Esophagus squamous epithelium (tissue), 4 donors: ENCODE results near the gene NTMT1.

Source experiments
- POLR2A ChIP-seq, 4 donors: fragments of 450-650 bp; IDR thresholded peaks; one replicate each; pipeline ENCODE4 v1.6.1; 2017; ENCODE audit warnings: antibody characterized with exemption in 4 of 4, mild to moderate bottlenecking in 4 of 4, moderate library complexity in 3 of 4
- TF ChIP-seq, protein P1 (sequence below), 6 experiments: fragments of 450-650 bp in 4 of 6; fragments of 200-600 bp in 2 of 6; sonication (generic) in 2 of 6; IDR thresholded peaks; one replicate each; pipeline ENCODE4 v1.5.1; 2016 to 2019; ENCODE audit warnings: antibody characterized with exemption in 6 of 6, mild to moderate bottlenecking in 4 of 6, moderate library complexity in 4 of 6

DNA sequence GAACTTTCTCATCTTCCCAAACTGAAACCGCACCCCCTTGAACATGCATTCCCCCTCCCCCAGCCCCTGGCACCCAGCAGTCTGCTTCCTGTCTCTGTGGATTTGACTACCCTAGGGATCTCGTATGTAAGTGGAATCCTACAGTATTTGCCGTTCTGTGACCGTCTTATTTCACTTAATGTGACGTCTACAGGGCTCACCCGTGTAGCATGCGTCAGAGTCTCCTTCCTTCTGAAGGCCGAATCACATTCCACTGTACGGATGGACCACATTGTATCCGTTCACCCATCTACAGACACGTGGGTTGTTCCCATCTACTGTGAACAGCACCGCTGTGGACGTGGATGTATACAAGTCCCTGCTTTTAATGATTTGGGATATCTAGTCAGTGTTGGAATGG, 44.0 kb downstream of the NTMT1 start:
- TF ChIP-seq, protein P1, sequence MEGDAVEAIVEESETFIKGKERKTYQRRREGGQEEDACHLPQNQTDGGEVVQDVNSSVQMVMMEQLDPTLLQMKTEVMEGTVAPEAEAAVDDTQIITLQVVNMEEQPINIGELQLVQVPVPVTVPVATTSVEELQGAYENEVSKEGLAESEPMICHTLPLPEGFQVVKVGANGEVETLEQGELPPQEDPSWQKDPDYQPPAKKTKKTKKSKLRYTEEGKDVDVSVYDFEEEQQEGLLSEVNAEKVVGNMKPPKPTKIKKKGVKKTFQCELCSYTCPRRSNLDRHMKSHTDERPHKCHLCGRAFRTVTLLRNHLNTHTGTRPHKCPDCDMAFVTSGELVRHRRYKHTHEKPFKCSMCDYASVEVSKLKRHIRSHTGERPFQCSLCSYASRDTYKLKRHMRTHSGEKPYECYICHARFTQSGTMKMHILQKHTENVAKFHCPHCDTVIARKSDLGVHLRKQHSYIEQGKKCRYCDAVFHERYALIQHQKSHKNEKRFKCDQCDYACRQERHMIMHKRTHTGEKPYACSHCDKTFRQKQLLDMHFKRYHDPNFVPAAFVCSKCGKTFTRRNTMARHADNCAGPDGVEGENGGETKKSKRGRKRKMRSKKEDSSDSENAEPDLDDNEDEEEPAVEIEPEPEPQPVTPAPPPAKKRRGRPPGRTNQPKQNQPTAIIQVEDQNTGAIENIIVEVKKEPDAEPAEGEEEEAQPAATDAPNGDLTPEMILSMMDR (IDR thresholded peaks at IDR 0.05) = no peak
- TF ChIP-seq POLR2A (IDR thresholded peaks at IDR 0.05) = no peak
